Hippocampal formation (tissue), 2 donors: ENCODE results near the gene GALNT4.

Source experiments
- DNase-seq, 2 donors: peaks; one replicate each; lab custom pipeline; 2025; lab: John Stamatoyannopoulos, UW

GALNT4 gene

GRCh38 chr12:89524541-89525304, at the start of gene GALNT4:
Gene GALNT4 (minus strand): TSS chr12:89524796. CDS start chr12:89524549, 247 bp downstream.
- peak; percentile 75 to 85 for DNase-seq

DNA sequence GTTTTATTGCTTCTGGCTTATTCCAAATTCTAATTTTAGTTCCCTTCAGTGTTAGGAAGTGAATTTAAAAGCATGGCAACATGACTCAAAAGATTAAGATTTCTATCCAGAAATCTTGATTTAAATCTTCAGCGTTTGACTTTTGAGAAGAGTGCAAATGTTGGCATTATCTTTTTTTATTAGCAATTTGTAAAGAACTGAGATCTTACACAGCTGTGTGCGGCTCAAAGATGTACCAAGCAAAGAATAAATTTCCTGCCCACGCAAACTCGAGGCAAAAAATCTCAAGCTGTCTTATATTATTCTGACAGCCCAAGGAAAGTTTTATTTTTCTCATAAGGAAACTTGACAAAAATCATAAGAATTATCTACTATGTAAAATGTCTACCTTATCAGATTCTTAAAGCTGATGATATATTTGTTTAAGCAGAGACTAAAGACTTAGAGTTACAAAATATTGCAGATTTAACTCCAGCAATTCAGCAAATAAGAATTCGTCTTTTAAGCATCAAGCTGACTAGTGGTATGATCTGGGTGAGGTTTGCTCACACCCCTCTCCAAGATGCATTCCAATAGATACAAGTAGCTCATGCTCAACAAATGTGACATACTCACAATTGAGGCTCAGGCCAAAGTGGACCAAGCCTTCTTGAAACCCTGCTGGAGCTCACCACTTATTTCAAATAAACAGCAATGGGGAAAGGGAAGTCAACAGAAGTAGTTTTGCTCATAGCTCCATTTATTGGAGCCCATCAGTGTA, 48.6 kb upstream of the GALNT4 start:
- no peak for DNase-seq

GRCh38 chr12:89571491-89572195, 47.0 kb upstream of the GALNT4 start:
- DNase-seq: no peak

GRCh38 chr12:89568484-89568883, 43.9 kb upstream of the GALNT4 start:
- DNase-seq: no peak

GRCh38 chr12:89567691-89568239, 43.2 kb upstream of the GALNT4 start:
- no peak for DNase-seq

- no peak for DNase-seq
These were observed 42.0 kb upstream of the GALNT4 start for GRCh38 chr12:89566615-89567014.

GRCh38 chr12:89565002-89565401, 40.4 kb upstream of the GALNT4 start:
- no peak for DNase-seq

GRCh38 chr12:89559753-89560152, 35.2 kb upstream of the GALNT4 start:
- DNase-seq: no peak

DNA sequence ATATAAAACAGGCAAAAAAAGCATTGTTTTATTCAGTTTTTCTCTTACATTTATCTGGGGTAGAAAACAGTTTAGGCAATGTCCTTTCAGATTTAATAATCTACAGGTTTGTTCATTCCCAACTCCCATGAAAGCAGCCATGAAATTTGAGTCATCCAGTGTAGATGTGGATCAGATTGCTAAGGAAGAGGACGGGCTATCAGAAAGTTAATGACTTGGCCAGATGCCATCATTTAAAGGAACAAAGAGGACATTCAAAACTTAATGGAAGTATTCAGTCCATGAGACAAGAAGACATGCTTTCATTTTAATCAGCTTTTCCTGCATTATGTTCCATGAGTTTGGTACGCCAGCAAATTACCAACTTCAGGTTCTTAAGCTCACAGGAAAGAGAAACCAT, 32.4 kb upstream of the GALNT4 start:
- DNase-seq: no peak

- DNase-seq: no peak
These were observed 27.8 kb upstream of the GALNT4 start for GRCh38 chr12:89552376-89552775.

DNA sequence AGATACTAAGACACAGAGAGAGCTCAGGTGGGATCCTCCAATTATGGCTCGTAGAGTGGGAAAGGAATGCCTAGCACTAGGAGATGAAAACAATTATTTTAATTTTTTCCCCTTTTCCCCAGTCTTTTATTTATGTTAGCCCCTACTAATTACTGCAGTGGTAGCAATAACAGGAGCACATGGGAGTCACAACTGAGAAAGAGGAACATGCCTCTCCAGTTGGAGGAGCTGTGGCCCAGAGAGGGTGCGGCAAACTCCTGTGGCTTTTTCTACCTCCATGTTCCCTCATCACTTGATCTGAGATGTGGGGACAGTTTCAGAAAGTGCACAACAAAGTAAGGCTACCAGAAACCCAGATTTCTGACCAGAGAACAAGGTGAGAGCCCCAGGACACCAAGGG, 27.2 kb upstream of the GALNT4 start:
- no peak for DNase-seq

DNA sequence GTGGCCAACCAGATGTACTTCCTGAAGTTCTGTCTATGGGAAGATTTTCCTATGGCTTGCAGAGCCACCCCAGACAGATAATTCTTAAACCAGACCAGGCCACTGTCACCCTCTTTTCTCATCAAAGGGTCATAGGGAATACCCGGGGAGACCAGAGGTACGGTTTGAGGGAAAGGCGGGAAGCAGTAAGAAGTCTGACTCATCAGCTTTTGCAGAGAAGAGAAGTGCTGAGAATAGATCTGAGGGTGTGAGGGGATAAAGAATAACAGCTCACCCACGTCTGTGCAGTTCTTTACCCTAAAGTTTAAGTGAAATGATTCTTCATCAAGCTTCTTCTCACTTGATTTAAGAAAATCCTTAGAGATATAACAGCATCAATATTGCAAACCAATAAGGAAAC, 22.5 kb upstream of the GALNT4 start:
- DNase-seq: no peak

DNA sequence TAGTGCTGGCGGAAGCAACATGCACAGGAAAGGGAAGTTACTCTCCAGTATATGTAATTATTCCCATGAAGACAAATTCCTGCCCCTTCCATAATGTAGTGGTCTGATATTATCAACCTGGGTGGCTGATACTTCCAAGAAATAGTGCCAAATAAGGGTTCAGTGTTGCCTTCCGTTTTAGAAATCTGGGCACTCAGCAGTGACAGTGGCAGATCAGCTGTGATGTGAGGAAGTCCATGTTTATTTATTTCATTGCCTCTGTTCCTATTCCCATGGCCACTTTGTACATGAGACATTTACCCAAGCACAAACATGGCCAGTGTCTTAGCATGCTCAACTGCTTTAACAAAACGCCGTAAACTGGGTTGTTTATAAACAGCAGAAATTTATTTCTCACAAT, 21.6 kb upstream of the GALNT4 start:
- no peak for DNase-seq

DNA sequence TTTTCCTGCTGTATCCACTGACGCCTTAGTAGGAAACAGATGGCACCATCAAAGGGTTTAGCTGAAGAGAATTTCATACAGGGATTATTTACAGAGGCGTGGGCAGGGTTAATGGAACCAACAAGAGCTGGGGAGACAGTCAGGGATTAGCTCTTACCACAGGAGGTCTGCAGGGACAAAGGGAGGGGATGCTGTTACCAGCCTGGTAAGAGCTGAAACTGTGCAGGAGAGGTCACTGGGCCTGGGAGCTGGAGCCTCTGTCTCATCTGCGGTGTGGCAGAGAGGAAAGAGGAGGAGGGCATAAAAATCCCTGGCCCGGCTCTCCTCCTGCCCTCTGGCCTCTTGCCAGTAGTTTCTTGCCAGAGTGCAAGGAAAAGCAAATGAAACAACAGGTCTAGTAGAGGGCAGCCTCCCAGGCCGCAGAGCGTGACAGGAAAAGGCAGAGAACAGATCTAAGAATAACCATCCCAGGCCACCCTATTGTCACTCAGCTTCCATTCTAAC, 20.1 kb upstream of the GALNT4 start:
- peak; percentile 27 to 32 for DNase-seq

GRCh38 chr12:89544022-89544421, 19.4 kb upstream of the GALNT4 start:
- no peak for DNase-seq

DNA sequence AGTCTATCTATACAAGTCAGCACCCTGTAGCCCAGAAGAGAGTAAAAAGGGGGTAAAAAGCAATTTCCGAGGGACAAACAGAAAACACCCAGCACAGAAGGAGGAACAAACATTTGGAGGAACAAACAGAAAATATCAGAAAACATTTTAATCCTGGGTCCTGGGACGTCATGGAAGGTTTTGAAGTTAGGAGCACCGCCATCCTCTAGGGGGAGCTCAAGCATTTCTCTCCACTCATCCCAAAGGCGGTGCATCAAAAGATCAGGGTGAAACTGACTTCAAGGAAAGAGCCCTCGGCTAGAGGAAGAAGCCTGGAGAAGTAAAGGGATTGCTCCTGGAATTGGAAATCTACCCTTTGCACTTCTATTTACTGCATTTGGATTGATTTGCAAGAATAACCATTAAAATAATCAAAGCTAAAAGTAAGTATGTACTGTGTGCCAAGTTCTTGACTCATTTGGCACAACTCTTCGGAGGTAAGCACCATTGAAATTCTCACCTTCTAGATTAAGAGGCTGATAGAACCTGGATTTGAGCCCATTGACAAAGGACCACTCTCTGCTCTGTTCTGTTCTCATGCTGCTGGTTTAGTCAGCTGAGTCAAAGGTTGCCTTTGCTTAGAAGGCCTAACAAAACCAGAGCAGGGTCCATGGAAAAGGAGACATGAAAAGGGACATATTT, 18.5 kb upstream of the GALNT4 start:
- DNase-seq: peak; percentile 36 to 81

- DNase-seq: no peak
These were observed 17.6 kb upstream of the GALNT4 start for GRCh38 chr12:89542236-89542635.

DNA sequence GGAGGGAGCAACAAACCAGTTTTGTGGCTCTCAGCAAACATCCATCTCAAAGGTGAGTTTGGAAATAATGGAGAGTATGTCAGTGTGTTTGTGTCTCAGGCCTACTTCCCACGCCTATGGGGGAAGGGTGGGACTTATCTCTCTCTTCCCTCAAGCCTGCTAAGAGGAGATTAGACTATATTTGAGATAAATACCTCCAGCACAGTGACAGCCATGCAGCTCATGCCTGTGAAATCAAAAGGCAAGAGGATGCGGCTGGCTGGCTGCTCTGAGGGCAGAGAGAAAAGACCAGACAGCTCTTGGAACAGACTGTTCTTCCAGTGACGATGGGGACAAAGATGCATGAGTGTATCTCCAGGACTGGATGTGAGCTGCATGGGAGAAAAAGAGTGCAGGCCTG, 16.0 kb upstream of the GALNT4 start:
- no peak for DNase-seq

GRCh38 chr12:89539426-89540223, 15.0 kb upstream of the GALNT4 start:
- DNase-seq: no peak

GRCh38 chr12:89538897-89539296, 14.3 kb upstream of the GALNT4 start:
- no peak for DNase-seq

- no peak for DNase-seq
These were observed 12.8 kb upstream of the GALNT4 start for GRCh38 chr12:89537389-89537788.
